ENCODE measurements around the gene SIRT6. TPM values are rescaled to one million over a fixed set of nuclear protein-coding genes. Genes with fewer than 3 reads are reported as not detected.

SIRT6 gene
- total and polyA plus RNA-seq, 9 of the 15 experiments (the other 6 are each of a cell fraction or from before 2014, with no cell fraction given) = 1.4 to 41.1 (median 10.2) TPM

- TF ChIP-seq, protein P1, sequence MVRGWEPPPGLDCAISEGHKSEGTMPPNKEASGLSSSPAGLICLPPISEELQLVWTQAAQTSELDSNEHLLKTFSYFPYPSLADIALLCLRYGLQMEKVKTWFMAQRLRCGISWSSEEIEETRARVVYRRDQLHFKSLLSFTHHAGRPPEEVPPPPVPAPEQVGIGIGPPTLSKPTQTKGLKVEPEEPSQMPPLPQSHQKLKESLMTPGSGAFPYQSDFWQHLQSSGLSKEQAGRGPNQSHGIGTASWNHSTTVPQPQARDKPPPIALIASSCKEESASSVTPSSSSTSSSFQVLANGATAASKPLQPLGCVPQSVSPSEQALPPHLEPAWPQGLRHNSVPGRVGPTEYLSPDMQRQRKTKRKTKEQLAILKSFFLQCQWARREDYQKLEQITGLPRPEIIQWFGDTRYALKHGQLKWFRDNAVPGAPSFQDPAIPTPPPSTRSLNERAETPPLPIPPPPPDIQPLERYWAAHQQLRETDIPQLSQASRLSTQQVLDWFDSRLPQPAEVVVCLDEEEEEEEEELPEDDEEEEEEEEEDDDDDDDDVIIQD (CRISPR knock-in tag; IDR thresholded peaks at IDR 0.05) = no peak
- no peak for TF ChIP-seq GATAD2B (IDR thresholded peaks at IDR 0.05; ENCODE audit: borderline replicate concordance)
- no peak for TF ChIP-seq ZNF584 (CRISPR knock-in tag; IDR thresholded peaks at IDR 0.05; ENCODE audit: low read depth)
- no peak for TF ChIP-seq KHSRP (IDR thresholded peaks at IDR 0.05)
- TF ChIP-seq FOXP1 (CRISPR knock-in tag; IDR thresholded peaks at IDR 0.05) = peak; percentile 72; the same call in 1 of the 2 replicates
- TF ChIP-seq, protein P2, sequence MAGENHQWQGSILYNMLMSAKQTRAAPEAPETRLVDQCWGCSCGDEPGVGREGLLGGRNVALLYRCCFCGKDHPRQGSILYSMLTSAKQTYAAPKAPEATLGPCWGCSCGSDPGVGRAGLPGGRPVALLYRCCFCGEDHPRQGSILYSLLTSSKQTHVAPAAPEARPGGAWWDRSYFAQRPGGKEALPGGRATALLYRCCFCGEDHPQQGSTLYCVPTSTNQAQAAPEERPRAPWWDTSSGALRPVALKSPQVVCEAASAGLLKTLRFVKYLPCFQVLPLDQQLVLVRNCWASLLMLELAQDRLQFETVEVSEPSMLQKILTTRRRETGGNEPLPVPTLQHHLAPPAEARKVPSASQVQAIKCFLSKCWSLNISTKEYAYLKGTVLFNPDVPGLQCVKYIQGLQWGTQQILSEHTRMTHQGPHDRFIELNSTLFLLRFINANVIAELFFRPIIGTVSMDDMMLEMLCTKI (IDR thresholded peaks at IDR 0.05; ENCODE audit: partially characterized antibody) = no peak
- 0 out of 2 replicates have a peak, but pooled peaks have one; percentile 37 for TF ChIP-seq CC2D1A (IDR thresholded peaks at IDR 0.05)
- no peak for TF ChIP-seq DIDO1 (tag; IDR thresholded peaks at IDR 0.05; ENCODE audit: low read depth)
- peak; percentile 90 for TF ChIP-seq NFRKB (IDR thresholded peaks at IDR 0.05; ENCODE audit: low read depth)
- TF ChIP-seq ETV5 (CRISPR knock-in tag; IDR thresholded peaks at IDR 0.05; ENCODE audit: low read depth) = no peak
- TF ChIP-seq SMARCC2 (IDR thresholded peaks at IDR 0.05; ENCODE audit: low read depth) = no peak
- no peak for TF ChIP-seq ZFP36 (IDR thresholded peaks at IDR 0.05; ENCODE audit: low read depth, low read length, partially characterized antibody)
- TF ChIP-seq, protein P3, sequence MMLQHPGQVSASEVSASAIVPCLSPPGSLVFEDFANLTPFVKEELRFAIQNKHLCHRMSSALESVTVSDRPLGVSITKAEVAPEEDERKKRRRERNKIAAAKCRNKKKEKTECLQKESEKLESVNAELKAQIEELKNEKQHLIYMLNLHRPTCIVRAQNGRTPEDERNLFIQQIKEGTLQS (IDR thresholded peaks at IDR 0.05) = no peak
- TF ChIP-seq, protein P3 (CRISPR knock-in tag; conservative IDR thresholded peaks at IDR 0.05) = no peak
- TF ChIP-seq ZNF263 (CRISPR knock-in tag; IDR thresholded peaks at IDR 0.05; ENCODE audit: borderline replicate concordance) = peak; percentile 39; the same call in 1 of the 2 replicates
- no peak for TF ChIP-seq ZNF41 (CRISPR knock-in tag; conservative IDR thresholded peaks at IDR 0.05)
- no peak for TF ChIP-seq ZNF398 (CRISPR knock-in tag; IDR thresholded peaks at IDR 0.05)
- no peak for TF ChIP-seq NR2C1 (IDR thresholded peaks at IDR 0.05)
- TF ChIP-seq NR2C1 (tag; IDR thresholded peaks at IDR 0.05) = no peak
- TF ChIP-seq ZKSCAN8 (CRISPR knock-in tag; IDR thresholded peaks at IDR 0.05) = no peak
- TF ChIP-seq, protein P4, sequence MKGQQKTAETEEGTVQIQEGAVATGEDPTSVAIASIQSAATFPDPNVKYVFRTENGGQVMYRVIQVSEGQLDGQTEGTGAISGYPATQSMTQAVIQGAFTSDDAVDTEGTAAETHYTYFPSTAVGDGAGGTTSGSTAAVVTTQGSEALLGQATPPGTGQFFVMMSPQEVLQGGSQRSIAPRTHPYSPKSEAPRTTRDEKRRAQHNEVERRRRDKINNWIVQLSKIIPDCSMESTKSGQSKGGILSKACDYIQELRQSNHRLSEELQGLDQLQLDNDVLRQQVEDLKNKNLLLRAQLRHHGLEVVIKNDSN (CRISPR knock-in tag; IDR thresholded peaks at IDR 0.05) = no peak
- TF ChIP-seq PHB2 (IDR thresholded peaks at IDR 0.05; ENCODE audit: low read depth) = 0 out of 2 replicates have a peak, but pooled peaks have one; percentile 47
- 0 out of 4 replicates have a peak, but pooled peaks of 1 of the 2 experiments have one; percentile 16 for TF ChIP-seq TRIM24 (IDR thresholded peaks at IDR 0.05)
Observed at GRCh38 chr19:4197625-4198466, 15.5 kb upstream of the SIRT6 start (continued).

All from K562 (cell line).